HG03460 (cell line): ENCODE data around the gene MOV10L1.

Experiments used
- ATAC-seq: cut with Tn5 transposase; IDR thresholded peaks from one replicate; pipeline ENCODE4 v1.9.1; 2021; ENCODE audit not compliant: unreplicated experiment

MOV10L1 gene

GRCh38 chr22:50058906-50059880 lies 30.6 kb upstream of the MOV10L1 start:
- no peak for ATAC-seq

GRCh38 chr22:50059881-50060262 lies 29.9 kb upstream of the MOV10L1 start:
- no peak for ATAC-seq

- ATAC-seq = no peak
Measured at GRCh38 chr22:50060441-50061140, 29.2 kb upstream of the MOV10L1 start.

GRCh38 chr22:50061141-50061823 lies 28.5 kb upstream of the MOV10L1 start:
- no peak for ATAC-seq

- no peak for ATAC-seq
Measured at GRCh38 chr22:50061824-50062355, 27.9 kb upstream of the MOV10L1 start.

GRCh38 chr22:50062509-50063135 lies 27.2 kb upstream of the MOV10L1 start:
- no peak for ATAC-seq

- ATAC-seq = no peak
Measured at GRCh38 chr22:50063589-50064393, 26.0 kb upstream of the MOV10L1 start.

GRCh38 chr22:50064453-50064852 lies 25.4 kb upstream of the MOV10L1 start:
- ATAC-seq = no peak

- ATAC-seq = no peak
Measured at GRCh38 chr22:50067244-50067643, 22.6 kb upstream of the MOV10L1 start.

GRCh38 chr22:50068096-50068495 lies 21.7 kb upstream of the MOV10L1 start:
- ATAC-seq = no peak

GRCh38 chr22:50070366-50070765 lies 19.4 kb upstream of the MOV10L1 start:
- ATAC-seq = no peak

- ATAC-seq = no peak
Measured at GRCh38 chr22:50071432-50072166, 18.2 kb upstream of the MOV10L1 start.

- ATAC-seq = no peak
Measured at GRCh38 chr22:50072167-50072555, 17.6 kb upstream of the MOV10L1 start.

GRCh38 chr22:50072714-50073538 lies 16.9 kb upstream of the MOV10L1 start:
- no peak for ATAC-seq

GRCh38 chr22:50074056-50074455 lies 15.8 kb upstream of the MOV10L1 start:
- ATAC-seq = no peak

- no peak for ATAC-seq
Measured at GRCh38 chr22:50074551-50075530, 15.0 kb upstream of the MOV10L1 start.
